Measurements from ENCODE around the gene CCDC13.
"Not testable (repeated sequence)": the region's sequence is repeated elsewhere in the genome, so short reads cannot be mapped to it uniquely, and the experiment has no call there.

The CCDC13 gene

GRCh38 chr3:42772670-42773408 is at the start of gene CCDC13:
TSS of gene CCDC13 (minus strand) at chr3:42773253. CDS start at chr3:42758345, 14,908 bp downstream.
- DNase-seq: peak; percentile 93 to 98 (median 96)
- intact Hi-C loops (cut with DNase I): no loop called here

GRCh38 chr3:42822828-42823227 is 49.8 kb upstream of the CCDC13 start:
- intact Hi-C loops (cut with DNase I): no loop called here
- no peak for DNase-seq

GRCh38 chr3:42820746-42821051 is 47.6 kb upstream of the CCDC13 start:
- DNase-seq: no peak
- intact Hi-C loops (cut with DNase I): no loop called here

GRCh38 chr3:42819351-42819965 is 46.4 kb upstream of the CCDC13 start:
- DNase-seq: no peak

GRCh38 chr3:42815826-42816225 is 42.8 kb upstream of the CCDC13 start:
- DNase-seq: no peak
- intact Hi-C loops (cut with DNase I): no loop called here

More at GRCh38 chr3:42819351-42819965, 46.4 kb upstream of the CCDC13 start:
- intact Hi-C loops (cut with DNase I): no loop called here

GRCh38 chr3:42814914-42815507 is 42.0 kb upstream of the CCDC13 start:
- DNase-seq: no peak
- intact Hi-C loops (cut with DNase I): no loop called here

- intact Hi-C loops (cut with DNase I): no loop called here
- no peak for DNase-seq
These were observed 41.2 kb upstream of the CCDC13 start for GRCh38 chr3:42814246-42814645.

- DNase-seq; intact Hi-C loops (cut with DNase I): not testable (repeated sequence)
These were observed 38.2 kb upstream of the CCDC13 start for GRCh38 chr3:42811118-42811883.

- intact Hi-C loops (cut with DNase I): not testable (repeated sequence)
These were observed 37.7 kb upstream of the CCDC13 start for GRCh38 chr3:42810706-42811105.

GRCh38 chr3:42809202-42809601 is 36.1 kb upstream of the CCDC13 start, which contains the start of gene ACKR2:
TSS of gene ACKR2 (plus strand) at chr3:42809445. CDS start at chr3:42864503, 55,058 bp downstream.
- DNase-seq: no peak
- intact Hi-C loops (cut with DNase I): no loop called here

More at GRCh38 chr3:42810706-42811105, 37.7 kb upstream of the CCDC13 start:
- not testable (repeated sequence) for DNase-seq

GRCh38 chr3:42807929-42808328 is 34.9 kb upstream of the CCDC13 start:
- intact Hi-C loops (cut with DNase I): no loop called here
- no peak for DNase-seq

- peak in 39 of 42 donors; percentile 7 to 59 (median 25) for DNase-seq
- intact Hi-C loops (cut with DNase I): no loop called here
These were observed 32.2 kb upstream of the CCDC13 start for GRCh38 chr3:42805141-42805821.

GRCh38 chr3:42804831-42805132 is 31.7 kb upstream of the CCDC13 start:
- no peak for DNase-seq
- intact Hi-C loops (cut with DNase I): no loop called here

- DNase-seq: peak; percentile 92 to 99 (median 98)
- intact Hi-C loops (cut with DNase I): no loop called here
These were observed 31.2 kb upstream of the CCDC13 start, which contains the start of gene HIGD1A for GRCh38 chr3:42804106-42804830. TSS of gene HIGD1A (minus strand) at chr3:42804490. CDS start at chr3:42794253, 10,237 bp downstream.

- peak in 26 of 42 donors; percentile 6 to 68 (median 41) for DNase-seq
- intact Hi-C loops (cut with DNase I): no loop called here
These were observed 30.5 kb upstream of the CCDC13 start for GRCh38 chr3:42803414-42804105.

- DNase-seq: peak in 3 of 42 donors; percentile 8 to 22 (median 12)
- intact Hi-C loops (cut with DNase I): no loop called here
These were observed 29.9 kb upstream of the CCDC13 start for GRCh38 chr3:42802876-42803413.

- no peak for DNase-seq
- intact Hi-C loops (cut with DNase I): no loop called here
These were observed 28.7 kb upstream of the CCDC13 start for GRCh38 chr3:42801784-42802183.

All from head of caudate nucleus (tissue), 42 donors.